LNCAP (cell line): ENCODE data around the gene C11orf52.

Source experiments
- CTCF ChIP-seq: fragments of 450-650 bp; IDR thresholded peaks from 2 replicates; pipeline ENCODE4 v1.5.1; 2017; ENCODE audit warnings: mild to moderate bottlenecking

C11orf52 gene

GRCh38 chr11:111960916-111961315 is 42.2 kb downstream of the C11orf52 start:
- no peak for TF ChIP-seq CTCF

GRCh38 chr11:111961389-111962300 is 42.9 kb downstream of the C11orf52 start:
- TF ChIP-seq CTCF, result no peak

GRCh38 chr11:111963931-111964340 is 45.2 kb downstream of the C11orf52 start:
- no peak for TF ChIP-seq CTCF

GRCh38 chr11:111966678-111967077 is 48.0 kb downstream of the C11orf52 start:
- TF ChIP-seq CTCF, result no peak

- TF ChIP-seq CTCF, result no peak
Measured at GRCh38 chr11:111967649-111968048, 48.9 kb downstream of the C11orf52 start.

GRCh38 chr11:111969344-111969743 is 50.6 kb downstream of the C11orf52 start:
- no peak for TF ChIP-seq CTCF

- no peak for TF ChIP-seq CTCF
Measured at GRCh38 chr11:111974446-111974845, 55.7 kb downstream of the C11orf52 start.
